GM12878 (cell line): ENCODE data around the gene ACTL8. TPM values are rescaled to one million over a fixed set of nuclear protein-coding genes. Genes with fewer than 3 reads are reported as not detected.

Experiments
- ATAC-seq: fragments of 200-7000 bp; cut with Tn5 transposase; 3 replicates; pipeline ENCODE4 v1.9.1; 2020; ENCODE audit warnings: mild to moderate bottlenecking, moderate library complexity
- BruUV-seq: library from RNA; stranded (reverse); fragments of 400-500 nt; replicated peaks from 2 replicates; lab custom pipeline; 2021; lab: Mats Ljungman, UMichigan
- CTCF ChIA-PET: fragments of 300-600 bp; sonication (Branson Sonifier 250); formaldehyde crosslinking; extraction: SDS; loops from one replicate; lab custom pipeline; 2021; ENCODE audit warnings: inconsistent platforms; lab: Yijun Ruan, JAX
- POLR2A ChIA-PET: fragments of 350-600 bp; formaldehyde crosslinking; extraction: SDS; loops from one replicate; lab custom pipeline; 2021; ENCODE audit warnings: inconsistent platforms; lab: Charles Lee
- RAD21 ChIA-PET: fragments of 300-600 bp; sonication (Branson Sonifier 250); formaldehyde crosslinking; loops from one replicate; lab custom pipeline; 2023; ENCODE audit warnings: antibody characterized with exemption; ENCODE audit not compliant: unreplicated experiment; lab: Charles Lee
- SMC1A ChIA-PET: fragments of 300-600 bp; sonication (Branson Sonifier 250); formaldehyde crosslinking; loops from one replicate; lab custom pipeline; 2023; ENCODE audit not compliant: unreplicated experiment, uncharacterized antibody; lab: Charles Lee
- DNase-seq: peaks from one replicate; pipeline ENCODE4 v3.0.0-alpha.2; 2011; ENCODE audit warnings: low read depth, low spot score
- FAIRE-seq: peaks from 3 replicates; lab custom pipeline; 2011; peaks lifted over from hg19 to GRCh38; lab: Jason Lieb, UNC
- H2AFZ ChIP-seq: 2 replicates; pipeline ENCODE4 v1.6.0; 2011; ENCODE audit warnings: low read depth, low read length, control low read depth; ENCODE audit not compliant: control insufficient read depth
- H3K27ac ChIP-seq: 2 replicates; pipeline ENCODE4 v1.5.1; 2011; ENCODE audit warnings: control low read depth; ENCODE audit not compliant: control insufficient read depth, insufficient read depth
- H3K27me3 ChIP-seq, 2 experiments: replicated peaks in 1 of 2; 2 replicates each; pipeline versions ENCODE4 v1.6.0 to v1.6.1; 2011; ENCODE audit warnings: low read length in 1 of 2; ENCODE audit not compliant: control insufficient read depth in 2 of 2, insufficient read depth in 2 of 2
- H3K36me3 ChIP-seq, 2 experiments: 2 replicates each; pipeline ENCODE4 v1.5.1; 2011; ENCODE audit warnings: low read length in 1 of 2; ENCODE audit not compliant: control insufficient read depth in 2 of 2, insufficient read depth in 2 of 2
- H3K4me1 ChIP-seq: 2 replicates; pipeline ENCODE4 v1.6.1; 2011; ENCODE audit warnings: mild to moderate bottlenecking, low read length, moderate library complexity, mixed read lengths; ENCODE audit not compliant: control insufficient read depth, insufficient read depth
- H3K4me2 ChIP-seq: 2 replicates; pipeline ENCODE4 v1.6.0; 2011; ENCODE audit warnings: control low read depth; ENCODE audit not compliant: control insufficient read depth, insufficient read depth
- H3K4me3 ChIP-seq: fragments of 200-600 bp; sonication (generic); 2 replicates; pipeline ENCODE4 v1.5.1; 2016
- H3K79me2 ChIP-seq: 2 replicates; pipeline ENCODE4 v1.6.0; 2011; ENCODE audit warnings: low read length; ENCODE audit not compliant: control insufficient read depth, insufficient read depth
- H3K9ac ChIP-seq: 2 replicates; pipeline ENCODE4 v1.8.0; 2011; ENCODE audit warnings: low read length, control low read depth, mixed read lengths; ENCODE audit not compliant: control insufficient read depth, insufficient read depth
- H3K9me3 ChIP-seq: replicated peaks from 3 replicates; pipeline ENCODE4 v1.5.1; 2011; ENCODE audit warnings: mild to moderate bottlenecking, low read length; ENCODE audit not compliant: control insufficient read depth, insufficient read depth
- H4K20me1 ChIP-seq: 2 replicates; pipeline ENCODE4 v1.6.0; 2011; ENCODE audit not compliant: control insufficient read depth, insufficient read depth
- CREM ChIP-seq: IDR thresholded peaks from 2 replicates; pipeline ENCODE4 v1.6.1; 2014; ENCODE audit warnings: antibody characterized with exemption, low read depth
- GABPA ChIP-seq: IDR thresholded peaks from 2 replicates; pipeline ENCODE4 v1.6.1; 2014; ENCODE audit warnings: antibody characterized with exemption, low read depth, mild to moderate bottlenecking, inconsistent platforms
- HDAC6 ChIP-seq: fragments of 200-600 bp; sonication (generic); IDR thresholded peaks from one replicate; pipeline ENCODE4 v1.8.0; 2017; ENCODE audit warnings: antibody characterized with exemption; ENCODE audit not compliant: unreplicated experiment
- IKZF1 ChIP-seq: fragments of 450-650 bp; conservative IDR thresholded peaks from 2 replicates; pipeline ENCODE4 v1.6.1; 2017; ENCODE audit warnings: antibody characterized with exemption, mild to moderate bottlenecking
- LARP7 ChIP-seq: fragments of 450-650 bp; IDR thresholded peaks from 2 replicates; pipeline ENCODE4 v1.6.1; 2017; ENCODE audit warnings: mild to moderate bottlenecking
- NFIC ChIP-seq: IDR thresholded peaks from 2 replicates; pipeline ENCODE4 v1.6.1; 2012; ENCODE audit warnings: low read depth, mild to moderate bottlenecking, inconsistent platforms, low read length, moderate library complexity
- PAX5 ChIP-seq: IDR thresholded peaks from 2 replicates; pipeline ENCODE4 v1.6.1; 2011; ENCODE audit warnings: low read depth, low read length, borderline replicate concordance
- PBX3 ChIP-seq: IDR thresholded peaks from 2 replicates; pipeline ENCODE4 v1.6.1; 2011; ENCODE audit warnings: mild to moderate bottlenecking, low read depth, low read length, moderate library complexity; ENCODE audit not compliant: insufficient replicate concordance
- SREBF2 ChIP-seq: IDR thresholded peaks from 2 replicates; pipeline ENCODE4 v1.6.1; 2012; ENCODE audit warnings: mild to moderate bottlenecking, low read length
- TCF7 ChIP-seq: IDR thresholded peaks from 2 replicates; pipeline ENCODE4 v1.6.1; 2014; ENCODE audit warnings: antibody characterized with exemption, borderline replicate concordance
- USF2 ChIP-seq: IDR thresholded peaks from 2 replicates; pipeline ENCODE4 v1.6.1; 2011; ENCODE audit warnings: low read depth, low read length, improper control_type of control experiment, borderline replicate concordance
- WRNIP1 ChIP-seq: IDR thresholded peaks from 2 replicates; pipeline ENCODE4 v1.6.1; 2011; ENCODE audit warnings: low read depth, low read length, improper control_type of control experiment, borderline replicate concordance
- ZBED1 ChIP-seq: IDR thresholded peaks from 2 replicates; pipeline ENCODE4 v1.6.1; 2016; ENCODE audit warnings: borderline replicate concordance
- ZNF217 ChIP-seq: fragments of 450-650 bp; IDR thresholded peaks from 2 replicates; pipeline ENCODE4 v1.6.1; 2017; ENCODE audit warnings: antibody characterized with exemption, mild to moderate bottlenecking
- WGBS: methylation state at CpG from one replicate; pipeline ENCODE4 v1.1.6; 2016; ENCODE audit warnings: low lambda C conversion rate; ENCODE audit not compliant: insufficient replicate concordance, insufficient coverage; ENCODE audit errors: missing lambda C conversion rate; 5-methylcytosine and 5-hydroxymethylcytosine counted together
- in situ Hi-C: fragments of 300-500 bp; cut with MboI; formaldehyde crosslinking; loops from 9 replicates; pipeline ENCODE4 v1.14.3; 2018; ENCODE audit warnings: mixed read lengths
- intact Hi-C: fragments of 100-400 bp; cut with micrococcal nuclease; formaldehyde crosslinking; loops from one replicate; pipeline ENCODE4 v1.14.2; 2022; ENCODE audit not compliant: unreplicated experiment
- polyA plus RNA-seq, 11 experiments: library from polyadenylated mRNA; depleted of rRNA in 4 of 11; unstranded in 6 of 11; stranded (reverse) in 5 of 11; fragments of >200 nt; fragmentation: Nextera tagmentation in 4 of 11; fragmentation: Illumina TruSeq in 1 of 11; extraction: Ambion mirVana in 4 of 11; extraction: Trizol in 1 of 11; gene quantifications; 1 replicate in 1 of 11; 2 replicates in 10 of 11; pipeline versions ENCODE4 v1.2.1 to v1.2.3, GENCODE V29; 2011 to 2016; ENCODE audit warnings: inconsistent platforms in 2 of 11, missing spikeins in 2 of 11, low read depth in 1 of 11
- total RNA-seq, 4 experiments: library from RNA; depleted of rRNA in 3 of 4; stranded (reverse); fragments of >200 nt in 3 of 4; fragmentation: Illumina TruSeq in 1 of 4; extraction: Trizol in 1 of 4; gene quantifications; 2 replicates each; pipeline versions ENCODE4 v1.2.1 to v1.2.3, GENCODE V29; 2013 to 2021
- TF ChIP-seq, protein P1 (sequence below): fragments of 450-650 bp; IDR thresholded peaks from 2 replicates; pipeline ENCODE4 v1.6.1; 2018; ENCODE audit warnings: borderline replicate concordance, mild to moderate bottlenecking; ENCODE audit not compliant: partially characterized antibody

Gene ACTL8
- total and polyA plus RNA-seq, 10 of the 15 experiments (the other 5 are each of a cell fraction or from before 2014, with no cell fraction given), result 0.05 to 0.27 TPM; not detected in 8

- DNase-seq, result no peak
- Histone ChIP-seq H3K9ac (no peak overlapping the region), H3K9me3 (peaks cover 7% of the 10 kb centered on the region; the same call in 2 of the 3 replicates), H4K20me1 (no peaks in the 10 kb centered on the region), H3K36me3 (no peaks in the 10 kb centered on the region), H3K4me1 (no peaks in the 10 kb centered on the region), H3K4me3 (no peak overlapping the region), H3K79me2 (no peaks in the 10 kb centered on the region), H3K4me2 (no peak overlapping the region), H3K27ac (no peak overlapping the region), H3K27me3 (no peaks in the 10 kb centered on the region; a peak in 1 of 4 replicates), H2AFZ (no peak overlapping the region)
- WGBS, result 17% methylated on average over 8 of the region's 8 CpGs
- BruUV-seq, result no TSS peak
- FAIRE-seq, result no peak
- TF ChIP-seq IKZF1 (no peak), PBX3 (no peak), LARP7 (no peak)
- ChIA-PET SMC1A (no interaction called here), POLR2A (no interaction called here), RAD21 (no interaction called here), CTCF (no interaction called here)
- no peak for ATAC-seq
- intact Hi-C loops (no loop called here), in situ Hi-C loops (no loop called here)
Measured at GRCh38 chr1:17763417-17763816, 8.3 kb downstream of the ACTL8 start.

GRCh38 chr1:17763995-17764394 is 8.9 kb downstream of the ACTL8 start:
- 53% methylated on average over 5 of the region's 5 CpGs for WGBS
- Histone ChIP-seq H3K36me3 (no peaks in the 10 kb centered on the region), H2AFZ (no peak overlapping the region), H3K4me3 (no peak overlapping the region), H3K4me1 (no peaks in the 10 kb centered on the region), H3K79me2 (no peaks in the 10 kb centered on the region), H3K27ac (no peak overlapping the region), H3K4me2 (no peak overlapping the region), H3K9me3 (peaks cover 5% of the 10 kb centered on the region; the same call in 2 of the 3 replicates), H3K27me3 (peaks cover 0 to 3% of the 10 kb centered on the region in 2 experiments; a peak in 2 of 4 replicates), H4K20me1 (no peaks in the 10 kb centered on the region), H3K9ac (no peak overlapping the region)
- RAD21 ChIA-PET, result no interaction called here
- no TSS peak for BruUV-seq
- in situ Hi-C loops, result no loop called here
- DNase-seq (no peak), ATAC-seq (no peak), FAIRE-seq (no peak)
- SMC1A ChIA-PET, result no interaction called here
- CTCF ChIA-PET, result interaction anchor here (0.6 kb wide), 1 partner anchor 61 kb away, joined by 3 read pairs; no protein-coding TSS in a partner anchor
- intact Hi-C loops, result no loop called here
- POLR2A ChIA-PET, result interaction anchor here (0.6 kb wide), 1 partner anchor 803 kb away, joined by 3 read pairs; no protein-coding TSS in a partner anchor
- TF ChIP-seq ZBED1 (no peak), SREBF2 (no peak), TCF7 (no peak), USF2 (no peak), WRNIP1 (no peak), PAX5 (no peak), ZNF217 (no peak), GABPA (no peak), NFIC (no peak), CREM (no peak), HDAC6 (no peak)
- TF ChIP-seq, protein P1, sequence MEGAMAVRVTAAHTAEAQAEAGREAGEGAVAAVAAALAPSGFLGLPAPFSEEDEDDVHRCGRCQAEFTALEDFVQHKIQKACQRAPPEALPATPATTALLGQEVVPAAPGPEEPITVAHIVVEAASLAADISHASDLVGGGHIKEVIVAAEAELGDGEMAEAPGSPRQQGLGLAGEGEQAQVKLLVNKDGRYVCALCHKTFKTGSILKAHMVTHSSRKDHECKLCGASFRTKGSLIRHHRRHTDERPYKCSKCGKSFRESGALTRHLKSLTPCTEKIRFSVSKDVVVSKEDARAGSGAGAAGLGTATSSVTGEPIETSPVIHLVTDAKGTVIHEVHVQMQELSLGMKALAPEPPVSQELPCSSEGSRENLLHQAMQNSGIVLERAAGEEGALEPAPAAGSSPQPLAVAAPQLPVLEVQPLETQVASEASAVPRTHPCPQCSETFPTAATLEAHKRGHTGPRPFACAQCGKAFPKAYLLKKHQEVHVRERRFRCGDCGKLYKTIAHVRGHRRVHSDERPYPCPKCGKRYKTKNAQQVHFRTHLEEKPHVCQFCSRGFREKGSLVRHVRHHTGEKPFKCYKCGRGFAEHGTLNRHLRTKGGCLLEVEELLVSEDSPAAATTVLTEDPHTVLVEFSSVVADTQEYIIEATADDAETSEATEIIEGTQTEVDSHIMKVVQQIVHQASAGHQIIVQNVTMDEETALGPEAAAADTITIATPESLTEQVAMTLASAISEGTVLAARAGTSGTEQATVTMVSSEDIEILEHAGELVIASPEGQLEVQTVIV, result no peak
